Endothelial cell of umbilical vein (primary cell): Measurements from ENCODE around the gene ATXN1.

Experiments
- CTCF ChIP-seq, 2 donors: IDR thresholded peaks; 1 replicate in 1 of 2; 2 replicates in 1 of 2; pipeline ENCODE4 v1.5.1; 2011; ENCODE audit warnings: low read length in 2 of 2, mild to moderate bottlenecking in 2 of 2, moderate library complexity in 2 of 2, control low read depth in 1 of 2, inconsistent platforms in 1 of 2, low read depth in 1 of 2; ENCODE audit not compliant: insufficient read depth in 1 of 2; ENCODE audit errors: extremely low read depth in 1 of 2
- EZH2 ChIP-seq: IDR thresholded peaks from 2 replicates; pipeline ENCODE4 v1.6.1; 2012; ENCODE audit warnings: borderline replicate concordance, low read depth, mild to moderate bottlenecking, moderate library complexity, low read length, inconsistent platforms; ENCODE audit not compliant: severe bottlenecking
- GATA2 ChIP-seq: IDR thresholded peaks from 2 replicates; pipeline ENCODE4 v1.7.0; 2011; ENCODE audit warnings: low read depth, mild to moderate bottlenecking, moderate library complexity, mixed read lengths, low read length; ENCODE audit not compliant: insufficient read length, insufficient read depth
- POLR2A ChIP-seq: IDR thresholded peaks from 2 replicates; pipeline ENCODE4 v1.6.1; 2012; ENCODE audit warnings: low read depth, mild to moderate bottlenecking, control low read depth, low read length

DNA sequence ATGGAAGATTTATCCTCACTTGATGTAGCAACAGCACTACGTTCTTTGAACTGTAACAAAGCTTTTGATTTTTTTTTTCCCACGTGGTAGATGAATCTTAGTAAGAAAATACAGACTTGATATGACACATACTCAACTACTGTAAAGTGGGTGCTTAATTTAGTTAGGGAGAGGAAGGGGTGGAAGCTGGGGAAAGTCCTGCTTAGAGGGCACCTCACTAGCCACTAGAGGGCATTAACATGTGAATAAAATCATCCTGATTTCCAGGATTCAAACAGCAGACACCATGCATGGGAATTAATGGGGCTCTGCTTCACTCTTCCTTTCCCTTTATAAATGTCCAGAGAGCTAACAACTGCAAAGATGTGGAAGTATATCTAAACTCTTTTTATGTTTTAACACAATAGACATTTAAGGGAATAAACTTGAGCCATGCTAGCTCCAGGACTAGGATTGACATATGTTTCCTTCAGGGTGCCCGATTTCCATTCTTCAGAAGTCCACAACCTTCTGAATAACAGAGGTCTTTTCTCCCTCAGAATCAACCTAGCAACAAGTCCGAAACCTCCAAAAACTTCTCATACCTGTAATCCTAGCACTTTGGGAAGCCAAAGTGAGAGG lies 250.1 kb downstream of the ATXN1 start:
- TF ChIP-seq EZH2 = no peak
- no peak for TF ChIP-seq POLR2A
- TF ChIP-seq CTCF (IDR thresholded peaks at IDR 0.05; ENCODE audit: extremely low read depth in 1 of 2, insufficient read depth in 1 of 2, low read depth in 1 of 2, low read length in 2 of 2) = peak; percentile 54 to 59
- no peak for TF ChIP-seq GATA2
